SU-DHL-6 (cell line): ENCODE measurements around the gene DCDC1.

Experiments
- EZH2phosphoT487 ChIP-seq: fragments of 200-600 bp; sonication (generic), shearing (Covaris generic); conservative IDR thresholded peaks from 2 replicates; pipeline ENCODE4 v1.6.1; 2018; ENCODE audit warnings: mild to moderate bottlenecking, antibody characterized with exemption, low read length, moderate library complexity, mixed read lengths
- TF ChIP-seq, protein P1 (sequence below): fragments of 200-600 bp; sonication (generic); IDR thresholded peaks from one replicate; pipeline ENCODE4 v1.5.1; 2017; ENCODE audit warnings: antibody characterized with exemption, mild to moderate bottlenecking, low read length, moderate library complexity; ENCODE audit not compliant: insufficient read depth, poor library complexity, severe bottlenecking

DNA sequence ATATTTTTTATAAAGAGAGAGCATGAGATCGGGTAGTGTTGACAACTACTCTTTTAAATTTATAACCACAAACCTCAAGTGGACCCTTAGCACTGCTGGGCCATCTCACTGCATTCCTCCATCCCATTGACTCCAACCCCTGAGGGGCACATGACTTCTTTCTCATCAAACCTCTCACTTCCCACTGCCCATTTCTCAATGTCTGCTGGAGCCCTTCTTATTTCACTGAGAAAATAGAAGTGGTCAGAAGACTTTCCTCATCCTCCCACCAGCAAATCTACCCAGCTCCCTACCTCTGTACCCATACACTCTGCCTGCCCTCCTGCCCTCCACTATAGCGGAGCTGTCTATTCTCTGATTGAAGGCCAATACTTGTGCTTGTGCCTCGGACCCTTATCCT is 412.8 kb downstream of the DCDC1 start:
- TF ChIP-seq, protein P1, sequence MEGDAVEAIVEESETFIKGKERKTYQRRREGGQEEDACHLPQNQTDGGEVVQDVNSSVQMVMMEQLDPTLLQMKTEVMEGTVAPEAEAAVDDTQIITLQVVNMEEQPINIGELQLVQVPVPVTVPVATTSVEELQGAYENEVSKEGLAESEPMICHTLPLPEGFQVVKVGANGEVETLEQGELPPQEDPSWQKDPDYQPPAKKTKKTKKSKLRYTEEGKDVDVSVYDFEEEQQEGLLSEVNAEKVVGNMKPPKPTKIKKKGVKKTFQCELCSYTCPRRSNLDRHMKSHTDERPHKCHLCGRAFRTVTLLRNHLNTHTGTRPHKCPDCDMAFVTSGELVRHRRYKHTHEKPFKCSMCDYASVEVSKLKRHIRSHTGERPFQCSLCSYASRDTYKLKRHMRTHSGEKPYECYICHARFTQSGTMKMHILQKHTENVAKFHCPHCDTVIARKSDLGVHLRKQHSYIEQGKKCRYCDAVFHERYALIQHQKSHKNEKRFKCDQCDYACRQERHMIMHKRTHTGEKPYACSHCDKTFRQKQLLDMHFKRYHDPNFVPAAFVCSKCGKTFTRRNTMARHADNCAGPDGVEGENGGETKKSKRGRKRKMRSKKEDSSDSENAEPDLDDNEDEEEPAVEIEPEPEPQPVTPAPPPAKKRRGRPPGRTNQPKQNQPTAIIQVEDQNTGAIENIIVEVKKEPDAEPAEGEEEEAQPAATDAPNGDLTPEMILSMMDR, result no peak
- no peak for TF ChIP-seq EZH2phosphoT487
